ENCODE measurements around the gene PARP9. TPM values are rescaled to one million over a fixed set of nuclear protein-coding genes. Genes with fewer than 3 reads are reported as not detected.
A peak's percentile ranks its signal among the peaks of the same experiment; 100 is the strongest.

PARP9 gene
- total and polyA plus RNA-seq, 10 of the 15 experiments (the other 5 are each of a cell fraction or from before 2014, with no cell fraction given): 34.0 to 122 (median 46.1) TPM

- TF ChIP-seq SMAD5 (IDR thresholded peaks at IDR 0.05; ENCODE audit: low read depth) (no peak), ZNF384 (IDR thresholded peaks at IDR 0.05; ENCODE audit: borderline replicate concordance, low read depth, low read length) (no peak), JUNB (IDR thresholded peaks at IDR 0.05) (peak; percentile 90), GABPA (IDR thresholded peaks at IDR 0.05; ENCODE audit: low read depth) (peak; percentile 48; the same call in 1 of the 2 replicates), PAX8 (IDR thresholded peaks at IDR 0.05) (no peak), EED (IDR thresholded peaks at IDR 0.05; ENCODE audit: low read depth) (peak; percentile 51; the same call in 1 of the 2 replicates), MTA2 (IDR thresholded peaks at IDR 0.05; ENCODE audit: low read depth) (peak; percentile 89), RAD21 (IDR thresholded peaks at IDR 0.05; ENCODE audit: insufficient read depth, low read depth, low read length) (no peak)
- TF ChIP-seq, protein P1, sequence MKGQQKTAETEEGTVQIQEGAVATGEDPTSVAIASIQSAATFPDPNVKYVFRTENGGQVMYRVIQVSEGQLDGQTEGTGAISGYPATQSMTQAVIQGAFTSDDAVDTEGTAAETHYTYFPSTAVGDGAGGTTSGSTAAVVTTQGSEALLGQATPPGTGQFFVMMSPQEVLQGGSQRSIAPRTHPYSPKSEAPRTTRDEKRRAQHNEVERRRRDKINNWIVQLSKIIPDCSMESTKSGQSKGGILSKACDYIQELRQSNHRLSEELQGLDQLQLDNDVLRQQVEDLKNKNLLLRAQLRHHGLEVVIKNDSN (IDR thresholded peaks at IDR 0.05; ENCODE audit: borderline replicate concordance, extremely low read length, insufficient read depth, low read depth, low read length): no peak
- TF ChIP-seq, protein P2, sequence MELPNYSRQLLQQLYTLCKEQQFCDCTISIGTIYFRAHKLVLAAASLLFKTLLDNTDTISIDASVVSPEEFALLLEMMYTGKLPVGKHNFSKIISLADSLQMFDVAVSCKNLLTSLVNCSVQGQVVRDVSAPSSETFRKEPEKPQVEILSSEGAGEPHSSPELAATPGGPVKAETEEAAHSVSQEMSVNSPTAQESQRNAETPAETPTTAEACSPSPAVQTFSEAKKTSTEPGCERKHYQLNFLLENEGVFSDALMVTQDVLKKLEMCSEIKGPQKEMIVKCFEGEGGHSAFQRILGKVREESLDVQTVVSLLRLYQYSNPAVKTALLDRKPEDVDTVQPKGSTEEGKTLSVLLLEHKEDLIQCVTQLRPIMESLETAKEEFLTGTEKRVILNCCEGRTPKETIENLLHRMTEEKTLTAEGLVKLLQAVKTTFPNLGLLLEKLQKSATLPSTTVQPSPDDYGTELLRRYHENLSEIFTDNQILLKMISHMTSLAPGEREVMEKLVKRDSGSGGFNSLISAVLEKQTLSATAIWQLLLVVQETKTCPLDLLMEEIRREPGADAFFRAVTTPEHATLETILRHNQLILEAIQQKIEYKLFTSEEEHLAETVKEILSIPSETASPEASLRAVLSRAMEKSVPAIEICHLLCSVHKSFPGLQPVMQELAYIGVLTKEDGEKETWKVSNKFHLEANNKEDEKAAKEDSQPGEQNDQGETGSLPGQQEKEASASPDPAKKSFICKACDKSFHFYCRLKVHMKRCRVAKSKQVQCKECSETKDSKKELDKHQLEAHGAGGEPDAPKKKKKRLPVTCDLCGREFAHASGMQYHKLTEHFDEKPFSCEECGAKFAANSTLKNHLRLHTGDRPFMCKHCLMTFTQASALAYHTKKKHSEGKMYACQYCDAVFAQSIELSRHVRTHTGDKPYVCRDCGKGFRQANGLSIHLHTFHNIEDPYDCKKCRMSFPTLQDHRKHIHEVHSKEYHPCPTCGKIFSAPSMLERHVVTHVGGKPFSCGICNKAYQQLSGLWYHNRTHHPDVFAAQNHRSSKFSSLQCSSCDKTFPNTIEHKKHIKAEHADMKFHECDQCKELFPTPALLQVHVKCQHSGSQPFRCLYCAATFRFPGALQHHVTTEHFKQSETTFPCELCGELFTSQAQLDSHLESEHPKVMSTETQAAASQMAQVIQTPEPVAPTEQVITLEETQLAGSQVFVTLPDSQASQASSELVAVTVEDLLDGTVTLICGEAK (IDR thresholded peaks at IDR 0.05; ENCODE audit: borderline replicate concordance): no peak
These were observed 25.2 kb upstream of the PARP9 start (continued) for GRCh38 chr3:122589297-122589696.

Data from GM12878 (cell line).